Measurements from ENCODE around the gene SGCA. TPM values are rescaled to one million over a fixed set of nuclear protein-coding genes. Genes with fewer than 3 reads are reported as not detected.

SGCA gene
- total and polyA plus RNA-seq, 2 of the 8 experiments (the other 6 are each of a cell fraction or from before 2014, with no cell fraction given): 0.12 TPM; not detected in 1

- Histone ChIP-seq H4K8ac (ENCODE audit: extremely low read depth, insufficient read depth, low read length) (no peak within 1 kb of the TSS; the same call in none of the 2 replicates), H3K23ac (ENCODE audit: insufficient read length) (no peak within 1 kb of the TSS), H3K56ac (replicated peaks; ENCODE audit: insufficient read length, low read depth, low read length) (no peak within 1 kb of the TSS), H3K36me3 (ENCODE audit: control insufficient read depth in 2 of 4, insufficient read depth in 4 of 4, low read length in 3 of 4) (no peaks in the 10 kb centered on the region), H3K79me1 (ENCODE audit: low read depth, low read length) (no peaks in the 10 kb centered on the region), H3K27ac (ENCODE audit: low read depth, low read length) (no peak within 1 kb of the TSS), H3K9me3 (ENCODE audit: insufficient read depth in 2 of 2, low read depth in 1 of 2, low read length in 1 of 2) (no peaks in the 10 kb centered on the region), H3K14ac (ENCODE audit: insufficient read length) (no peak within 1 kb of the TSS), H2AFZ (ENCODE audit: low read length) (0 out of 2 replicates have a peak within 1 kb of the TSS, but pooled peaks have one; percentile 24), H4K5ac (ENCODE audit: insufficient read length, low read depth, low read length) (no peak within 1 kb of the TSS), H3K79me2 (ENCODE audit: control insufficient read depth in 1 of 2, insufficient read depth in 2 of 2, low read length in 2 of 2) (no peaks in the 10 kb centered on the region), H3K4me1 (replicated peaks in 1 of 4; ENCODE audit: control insufficient read depth in 3 of 4, insufficient read depth in 4 of 4, low read length in 3 of 4) (peaks cover 8 to 34% (median 30%) of the 10 kb centered on the region in 4 experiments), H2BK15ac (ENCODE audit: low read length) (no peak within 1 kb of the TSS), H2BK5ac (ENCODE audit: low read depth, low read length) (peak within 1 kb of the TSS; percentile 60; the same call in 1 of the 2 replicates), H2BK120ac (replicated peaks; ENCODE audit: low read depth, low read length) (no peak within 1 kb of the TSS), H2AK5ac (ENCODE audit: low read depth, low read length) (no peak within 1 kb of the TSS), H3K27me3 (replicated peaks in 1 of 4; ENCODE audit: control insufficient read depth in 3 of 4, extremely low read depth in 1 of 4, insufficient read depth in 3 of 4, low read length in 3 of 4) (peaks cover 0 to 11% (median 2%) of the 10 kb centered on the region in 4 experiments; a peak in 4 of 7 replicates), H2BK12ac (ENCODE audit: low read depth, low read length) (peak within 1 kb of the TSS; percentile 55; the same call in 1 of the 2 replicates), H3K4me2 (ENCODE audit: insufficient read depth in 1 of 2, low read depth in 2 of 2, low read length in 2 of 2) (peak within 1 kb of the TSS; percentile 70 to 99), H3K9ac (replicated peaks in 1 of 4; ENCODE audit: extremely low read depth in 1 of 4, low read depth in 3 of 4, low read length in 3 of 4) (peak within 1 kb of the TSS in 1 of 4 experiments; percentile 33; a peak in 2 of 7 replicates), H2BK20ac (ENCODE audit: low read length) (no peak within 1 kb of the TSS), H3K18ac (ENCODE audit: extremely low read depth, low read length) (peak within 1 kb of the TSS; percentile 97; the same call in 1 of the 2 replicates), H4K91ac (replicated peaks; ENCODE audit: insufficient read length, low read length) (peak within 1 kb of the TSS; percentile 72), H4K20me1 (replicated peaks in 1 of 2; ENCODE audit: control insufficient read depth in 1 of 2, insufficient read depth in 2 of 2, low read length in 2 of 2) (peaks cover 0 to 1% of the 10 kb centered on the region in 2 experiments), H3K4ac (replicated peaks; ENCODE audit: insufficient read length, low read depth, low read length) (no peak within 1 kb of the TSS), H3K4me3 (ENCODE audit: extremely low read depth in 1 of 4, insufficient read depth in 2 of 4, low read depth in 3 of 4, low read length in 4 of 4) (peak within 1 kb of the TSS; percentile 37 to 97 (median 74)), H3K23me2 (ENCODE audit: low read depth, low read length) (peaks cover 20% of the 10 kb centered on the region)
- ChIA-PET POLR2A (ENCODE audit: partially characterized antibody) (interaction anchor here (0.9 to 3.5 kb wide), 7 partner anchors 13 to 331 kb away, joined by 3 to 11 read pairs (median 5); no protein-coding TSS in a partner anchor), CTCF (ENCODE audit: partially characterized antibody) (interaction anchor here (0.6 to 21.6 kb wide), 11 partner anchors 11 to 164 kb away, joined by 3 to 299 read pairs (median 8); partner anchors contain the start of genes COL1A1 and PPP1R9B)
- 2% methylated on average over 22 of the region's 84 CpGs; no CpG with 5 or more reads in 1 of the 2 experiments for WGBS, 2 experiments (ENCODE audit: extremely low coverage in 1 of 2, insufficient coverage in 1 of 2, insufficient read length in 1 of 2, insufficient replicate concordance in 2 of 2, low coverage in 1 of 2, low lambda C conversion rate in 2 of 2, missing lambda C conversion rate in 1 of 2)
- DNase-seq (ENCODE audit: low read depth in 1 of 2, low spot score in 2 of 2) (no peak), FAIRE-seq (no peak)
- TF ChIP-seq MAX (IDR thresholded peaks at IDR 0.05) (no peak), RBBP5 (IDR thresholded peaks at IDR 0.05; ENCODE audit: borderline replicate concordance, low read depth, low read length) (peak; percentile 61; the same call in 1 of the 2 replicates), EP300 (IDR thresholded peaks at IDR 0.05; ENCODE audit: borderline replicate concordance in 1 of 2, low read depth in 2 of 2, low read length in 2 of 2) (no peak), PHF8 (conservative IDR thresholded peaks at IDR 0.05; ENCODE audit: low read depth, low read length) (0 out of 2 replicates have a peak, but pooled peaks have one; percentile 18), CBX8 (IDR thresholded peaks at IDR 0.05; ENCODE audit: borderline replicate concordance, low read depth, low read length) (no peak), TEAD4 (IDR thresholded peaks at IDR 0.05; ENCODE audit: low read depth, low read length) (no peak), FOSL1 (IDR thresholded peaks at IDR 0.05; ENCODE audit: insufficient read depth, low read depth, low read length) (no peak), USF2 (IDR thresholded peaks at IDR 0.05; ENCODE audit: low read length) (no peak)
Observed at GRCh38 chr17:50129728-50130558, 35.9 kb upstream of the SGCA start, which contains the start of gene SAMD14. Gene SAMD14 (minus strand): TSS chr17:50130160. CDS start chr17:50124959, 5,201 bp downstream.
